ENCODE results near the gene C21orf91.

DNA sequence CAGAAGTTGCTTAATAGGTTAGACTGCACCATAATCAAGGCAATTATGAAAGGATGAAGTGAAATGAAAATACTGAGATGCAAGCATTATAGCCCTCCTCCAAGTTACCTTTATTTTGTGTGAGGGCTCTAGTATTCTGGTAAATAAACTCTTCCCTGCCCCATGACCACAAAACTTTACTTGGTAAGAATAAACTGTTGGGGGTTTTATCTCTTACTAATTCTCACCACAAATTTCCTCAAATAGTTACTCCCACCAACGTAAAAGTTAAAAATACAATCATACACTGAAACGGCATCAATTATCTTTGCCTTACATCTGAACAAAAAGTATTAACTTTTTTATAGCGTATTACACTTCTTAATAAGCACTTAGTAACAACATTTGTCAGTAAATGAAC lies 29.5 kb downstream of the C21orf91 start:
- TF ChIP-seq L3MBTL2 (conservative IDR thresholded peaks at IDR 0.05) (no peak), BHLHE40 (IDR thresholded peaks at IDR 0.05; ENCODE audit: borderline replicate concordance) (no peak), ZNF384 (IDR thresholded peaks at IDR 0.05) (no peak), FOXM1 (IDR thresholded peaks at IDR 0.05; ENCODE audit: borderline replicate concordance) (no peak), TARDBP (IDR thresholded peaks at IDR 0.05) (no peak)

Measured in HEK293T (cell line).